Measurements from ENCODE around the gene SEMA4G. TPM values are rescaled to one million over a fixed set of nuclear protein-coding genes. Genes with fewer than 3 reads are reported as not detected.

SEMA4G gene
- total and polyA plus RNA-seq, 2 of the 13 experiments (the other 11 are each of a cell fraction or from before 2014, with no cell fraction given): 46.2 to 207 TPM

- TF ChIP-seq IKZF5 (CRISPR knock-in tag; IDR thresholded peaks at IDR 0.05): no peak; the same call in 1 of the 2 replicates
- TF ChIP-seq ZHX1 (CRISPR knock-in tag; IDR thresholded peaks at IDR 0.05; ENCODE audit: low read depth): 0 out of 2 replicates have a peak, but pooled peaks have one; percentile 1
- TF ChIP-seq CBFB (CRISPR knock-in tag; IDR thresholded peaks at IDR 0.05): no peak
- TF ChIP-seq ZFP36 (IDR thresholded peaks at IDR 0.05; ENCODE audit: borderline replicate concordance, low read depth, low read length, partially characterized antibody): no peak
- TF ChIP-seq HOXA3 (CRISPR knock-in tag; IDR thresholded peaks at IDR 0.05): no peak
- no peak for TF ChIP-seq DZIP1 (CRISPR knock-in tag; IDR thresholded peaks at IDR 0.05)
- TF ChIP-seq, protein P1, sequence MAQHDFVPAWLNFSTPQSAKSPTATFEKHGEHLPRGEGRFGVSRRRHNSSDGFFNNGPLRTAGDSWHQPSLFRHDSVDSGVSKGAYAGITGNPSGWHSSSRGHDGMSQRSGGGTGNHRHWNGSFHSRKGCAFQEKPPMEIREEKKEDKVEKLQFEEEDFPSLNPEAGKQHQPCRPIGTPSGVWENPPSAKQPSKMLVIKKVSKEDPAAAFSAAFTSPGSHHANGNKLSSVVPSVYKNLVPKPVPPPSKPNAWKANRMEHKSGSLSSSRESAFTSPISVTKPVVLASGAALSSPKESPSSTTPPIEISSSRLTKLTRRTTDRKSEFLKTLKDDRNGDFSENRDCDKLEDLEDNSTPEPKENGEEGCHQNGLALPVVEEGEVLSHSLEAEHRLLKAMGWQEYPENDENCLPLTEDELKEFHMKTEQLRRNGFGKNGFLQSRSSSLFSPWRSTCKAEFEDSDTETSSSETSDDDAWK (CRISPR knock-in tag; IDR thresholded peaks at IDR 0.05): no peak
- TF ChIP-seq BORCS8-MEF2B (CRISPR knock-in tag; IDR thresholded peaks at IDR 0.05): no peak
- no peak for TF ChIP-seq IRX3 (CRISPR knock-in tag; IDR thresholded peaks at IDR 0.05; ENCODE audit: borderline replicate concordance, low read depth)
- TF ChIP-seq ZNF782 (CRISPR knock-in tag; IDR thresholded peaks at IDR 0.05; ENCODE audit: borderline replicate concordance): 0 out of 2 replicates have a peak, but pooled peaks have one; percentile 18
- no peak for TF ChIP-seq REST (IDR thresholded peaks at IDR 0.05; ENCODE audit: borderline replicate concordance in 1 of 2, low read depth in 1 of 2, low read length in 2 of 2)
- 0 out of 2 replicates have a peak, but pooled peaks have one; percentile 11 for TF ChIP-seq HMGXB3 (CRISPR knock-in tag; IDR thresholded peaks at IDR 0.05; ENCODE audit: borderline replicate concordance)
Measured at GRCh38 chr10:100968863-100969186, 479 bp upstream of the SEMA4G start (continued).
